IPS-18c (cell line): ENCODE data around the gene ZNF564.
"Not testable (repeated sequence)": the region's sequence is repeated elsewhere in the genome, so short reads cannot be mapped to it uniquely, and the experiment has no call there.

Source experiments
- H3K4me3 ChIP-seq: 2 replicates; pipeline ENCODE4 v1.7.0; 2013; ENCODE audit warnings: low read depth, mild to moderate bottlenecking, low read length, moderate library complexity; ENCODE audit not compliant: insufficient read depth
- H3K9me3 ChIP-seq: one replicate; pipeline ENCODE4 v1.6.1; 2013; ENCODE audit warnings: mild to moderate bottlenecking, low read length, moderate library complexity; ENCODE audit not compliant: control insufficient read depth, insufficient read depth

The ZNF564 gene

GRCh38 chr19:12551060-12551832, at the start of gene ZNF564:
ZNF564 (minus strand) TSS chr19:12551482; CDS start chr19:12551332, 150 bp downstream.
- peak within 1 kb of the TSS; percentile 94 for H3K4me3 ChIP-seq
- peaks cover 4% of the 10 kb centered on the region for H3K9me3 ChIP-seq

- Histone ChIP-seq H3K9me3 (no peaks in the 10 kb centered on the region), H3K4me3 (no peak overlapping the region)
Measured at GRCh38 chr19:12597594-12597993, 46.3 kb upstream of the ZNF564 start.

GRCh38 chr19:12596927-12597548, 45.8 kb upstream of the ZNF564 start:
- H3K9me3 ChIP-seq = no peaks in the 10 kb centered on the region
- no peak overlapping the region for H3K4me3 ChIP-seq

DNA sequence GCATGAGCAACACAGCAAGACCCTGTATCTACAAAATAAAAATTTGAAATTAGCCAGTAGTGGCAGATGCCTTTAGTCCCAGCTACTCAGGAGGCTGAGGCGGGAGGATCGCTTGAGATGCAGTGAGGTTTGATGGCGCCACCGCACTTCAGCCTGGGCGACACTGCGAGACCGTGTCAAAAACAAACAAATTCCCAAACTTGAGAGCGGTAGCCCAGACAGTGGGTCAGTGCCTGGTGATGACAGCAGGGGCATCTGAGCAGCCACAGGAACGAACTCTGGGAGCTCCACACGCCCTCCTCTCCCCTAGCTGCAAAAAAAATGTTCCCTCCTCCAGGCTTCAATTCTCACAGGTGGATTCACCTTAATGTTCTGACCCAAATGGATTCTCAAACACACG, 45.2 kb upstream of the ZNF564 start:
- H3K4me3 ChIP-seq = no peak overlapping the region
- H3K9me3 ChIP-seq = no peaks in the 10 kb centered on the region

- Histone ChIP-seq H3K4me3 (no peak overlapping the region), H3K9me3 (peaks cover 12% of the 10 kb centered on the region)
Measured at GRCh38 chr19:12581100-12581499, 29.8 kb upstream of the ZNF564 start.

- Histone ChIP-seq H3K4me3 (no peak overlapping the region), H3K9me3 (peaks cover 12% of the 10 kb centered on the region)
Measured at GRCh38 chr19:12580180-12580694, 29.0 kb upstream of the ZNF564 start.

- peaks cover 12% of the 10 kb centered on the region for H3K9me3 ChIP-seq
- no peak overlapping the region for H3K4me3 ChIP-seq
Measured at GRCh38 chr19:12578641-12579040, 27.4 kb upstream of the ZNF564 start.

DNA sequence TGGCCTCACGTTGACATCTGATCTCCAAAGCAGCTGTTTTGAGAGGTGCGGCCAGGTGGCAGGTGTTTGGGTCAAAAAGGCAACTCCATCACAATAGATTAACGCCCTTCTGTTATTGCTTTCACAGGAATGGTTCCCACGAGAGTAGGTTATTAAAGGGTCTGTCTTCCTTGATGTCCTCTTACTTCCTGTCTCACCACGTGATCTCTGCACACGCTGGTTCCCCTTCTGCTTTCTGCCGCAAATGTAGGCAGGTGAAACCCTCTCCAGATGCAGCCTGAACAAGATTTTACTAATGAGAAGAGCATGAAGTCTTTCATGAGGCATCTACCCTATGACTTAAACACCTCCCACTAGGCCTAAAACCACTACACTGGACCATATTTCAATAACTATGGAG, 22.8 kb upstream of the ZNF564 start:
- no peak overlapping the region for H3K4me3 ChIP-seq

DNA sequence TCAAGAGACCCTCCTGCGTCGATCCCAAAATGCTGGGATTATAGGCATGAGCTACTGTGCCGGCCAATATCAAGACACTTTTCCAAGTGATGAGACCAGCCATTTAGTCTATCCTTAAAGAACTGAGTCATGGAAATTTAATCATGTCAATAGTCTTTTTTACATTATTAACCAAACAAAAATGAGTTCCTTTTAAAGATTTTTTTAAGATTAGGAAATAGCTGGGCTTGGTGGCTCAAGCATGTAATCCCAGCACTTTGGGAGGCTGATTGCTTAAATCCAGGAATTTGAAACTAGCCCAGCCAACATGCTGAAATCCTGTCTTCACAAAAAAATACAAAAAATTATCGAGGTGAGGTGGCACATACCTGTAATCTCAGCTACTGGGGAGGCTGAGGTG, 16.7 kb upstream of the ZNF564 start:
- Histone ChIP-seq H3K9me3 (no peaks in the 10 kb centered on the region), H3K4me3 (no peak overlapping the region)

More for the DNA sequence above, 22.8 kb upstream of the ZNF564 start:
- peaks cover 2% of the 10 kb centered on the region for H3K9me3 ChIP-seq

DNA sequence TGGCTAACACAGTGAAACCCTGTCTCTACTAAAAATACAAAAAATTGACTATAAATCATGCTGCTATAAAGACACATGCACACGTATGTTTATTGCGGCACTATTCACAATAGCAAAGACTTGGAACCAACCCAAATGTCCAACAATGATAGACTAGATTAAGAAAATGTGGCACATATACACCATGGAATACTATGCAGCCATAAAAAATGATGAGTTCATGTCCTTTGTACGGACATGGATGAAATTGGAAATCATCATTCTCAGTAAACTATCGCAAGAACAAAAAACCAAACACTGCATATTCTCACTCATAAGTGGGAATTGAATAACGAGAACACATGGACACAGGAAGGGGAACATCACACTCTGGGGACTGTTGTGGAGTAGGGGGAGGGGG, 15.1 kb upstream of the ZNF564 start:
- H3K9me3 ChIP-seq, H3K4me3 ChIP-seq: not testable (repeated sequence)

DNA sequence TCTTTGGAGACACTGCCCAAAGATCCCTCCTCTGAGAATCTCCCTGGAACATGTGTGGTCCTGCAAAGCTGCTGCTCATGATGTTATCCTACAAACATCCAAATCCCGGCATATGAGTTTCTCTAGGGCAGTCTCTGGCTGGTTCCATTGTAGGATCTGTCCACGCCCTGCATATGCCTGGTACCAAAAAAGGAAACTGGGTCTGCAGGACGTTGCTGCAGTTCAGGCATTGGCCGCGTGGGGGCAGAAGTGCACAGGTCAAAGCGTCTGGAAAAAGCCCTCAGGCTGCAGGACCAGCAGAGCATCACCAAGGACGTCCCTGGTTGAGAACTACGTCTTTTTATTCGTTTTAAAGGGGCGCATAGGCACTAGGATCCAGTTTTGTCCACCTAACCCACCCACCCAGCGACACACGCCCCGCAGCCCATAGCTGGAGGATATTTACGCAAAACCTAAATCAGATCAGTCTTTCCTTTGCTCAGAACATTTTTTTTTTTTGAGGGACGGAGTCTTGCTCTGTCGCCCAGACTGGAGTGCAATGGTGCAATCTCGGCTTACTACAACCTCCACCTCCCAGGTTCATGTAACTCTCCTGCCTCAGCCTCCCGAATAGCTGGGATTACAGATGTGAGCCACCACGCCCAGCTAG, 12.9 kb upstream of the ZNF564 start:
- no peaks in the 10 kb centered on the region for H3K9me3 ChIP-seq

DNA sequence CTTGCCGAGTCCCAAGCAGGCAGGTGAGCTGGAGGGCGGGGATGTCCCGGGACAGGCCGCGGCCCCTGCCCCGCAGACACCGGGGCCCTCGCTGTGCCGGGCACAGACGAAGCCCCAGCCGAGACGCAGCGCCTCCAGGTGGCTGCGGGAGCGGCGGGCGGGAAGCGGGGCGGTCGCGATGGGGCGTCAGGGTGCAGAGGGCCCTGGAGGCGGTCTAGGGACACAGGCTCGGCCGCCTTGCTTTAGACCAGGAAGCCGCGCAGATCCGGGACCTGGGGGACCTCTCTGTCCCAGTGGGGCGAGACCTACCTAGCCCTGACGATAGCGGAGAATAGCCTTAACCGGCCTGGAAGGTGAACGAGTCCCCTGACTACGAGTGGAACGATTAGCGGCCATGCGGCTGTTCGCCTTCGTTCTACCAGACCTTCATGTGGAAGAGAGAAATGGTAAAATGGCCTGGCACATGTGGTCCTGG, 4.2 kb upstream of the ZNF564 start:
- H3K9me3 ChIP-seq = peaks cover 4% of the 10 kb centered on the region
- H3K4me3 ChIP-seq = no peak overlapping the region

More for the DNA sequence above, 12.9 kb upstream of the ZNF564 start:
- H3K4me3 ChIP-seq = no peak overlapping the region

- H3K9me3 ChIP-seq = peaks cover 7% of the 10 kb centered on the region
Measured at GRCh38 chr19:12546903-12547302, 4.4 kb downstream of the ZNF564 start.

DNA sequence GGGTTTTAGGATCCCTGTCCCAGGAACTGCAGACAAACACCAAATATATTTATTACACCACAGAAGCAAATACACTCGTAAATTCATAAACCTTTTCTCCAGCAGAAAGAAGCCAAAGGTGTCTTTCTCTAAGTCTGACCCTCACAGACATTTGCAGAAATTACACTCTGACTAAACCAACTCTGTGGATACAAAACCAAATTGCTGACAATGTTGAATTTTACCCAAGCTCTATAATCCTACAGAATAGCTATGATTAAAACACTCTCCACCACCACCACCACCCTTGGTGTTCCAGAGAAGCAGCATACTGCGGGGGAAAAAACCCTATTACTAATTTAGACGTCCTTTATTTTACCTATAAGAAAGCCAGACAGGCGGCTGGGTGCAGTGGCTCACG, 5.2 kb downstream of the ZNF564 start:
- Histone ChIP-seq H3K9me3 (peaks cover 7% of the 10 kb centered on the region), H3K4me3 (no peak overlapping the region)

More at GRCh38 chr19:12546903-12547302, 4.4 kb downstream of the ZNF564 start:
- no peak overlapping the region for H3K4me3 ChIP-seq

DNA sequence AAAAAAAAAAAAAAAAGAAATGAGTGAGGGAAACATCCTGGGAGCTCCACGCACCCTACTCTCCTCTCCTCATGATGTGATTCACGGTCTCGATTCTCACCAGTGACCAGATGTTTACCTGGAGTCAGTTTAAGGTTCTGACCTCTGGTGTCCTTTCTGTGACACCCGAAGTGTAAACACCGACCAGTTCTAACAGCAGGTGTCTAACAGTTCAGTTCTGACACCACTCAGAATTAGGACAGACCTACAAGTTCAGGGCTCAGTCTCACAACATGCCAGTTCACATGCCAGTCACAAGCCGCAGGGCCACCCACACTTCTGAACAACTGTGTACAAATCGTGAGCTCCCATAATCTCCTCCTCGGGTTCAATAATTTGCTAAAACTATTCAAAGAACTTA, 6.0 kb downstream of the ZNF564 start:
- H3K9me3 ChIP-seq = peaks cover 3% of the 10 kb centered on the region
- no peak overlapping the region for H3K4me3 ChIP-seq

DNA sequence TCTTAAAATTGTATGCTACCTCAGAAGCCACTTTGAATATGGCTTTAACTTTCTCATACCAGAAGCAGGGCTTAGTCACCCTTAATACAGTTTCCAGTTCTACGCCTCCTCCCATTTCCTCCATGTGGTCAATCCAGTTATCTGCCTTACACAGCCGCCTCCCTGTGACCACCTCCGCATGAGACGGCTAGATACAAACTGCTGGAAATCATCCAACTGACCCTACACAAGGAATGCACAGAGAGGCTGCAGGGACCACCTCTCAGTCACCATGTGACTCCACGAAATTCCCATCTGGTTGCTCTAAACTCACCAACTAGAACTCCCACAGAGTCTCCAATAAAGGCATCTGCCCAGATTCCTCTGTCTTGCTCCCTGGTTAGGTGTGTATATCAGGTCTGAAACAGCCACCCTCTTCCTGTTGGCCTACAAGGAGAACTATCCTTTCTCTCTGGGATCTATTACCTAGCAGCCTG, 6.8 kb downstream of the ZNF564 start:
- Histone ChIP-seq H3K9me3 (peaks cover 3% of the 10 kb centered on the region), H3K4me3 (no peak overlapping the region)

- no peak overlapping the region for H3K4me3 ChIP-seq
- peaks cover 3% of the 10 kb centered on the region for H3K9me3 ChIP-seq
Measured at GRCh38 chr19:12543855-12544254, 7.4 kb downstream of the ZNF564 start.
